HepG2 (cell line): ENCODE results near the gene SCML1. TPM values are rescaled to one million over a fixed set of nuclear protein-coding genes. Genes with fewer than 3 reads are reported as not detected.

Experiments used
- ATAC-seq: fragments of 200-7000 bp; cut with Tn5 transposase; 3 replicates; pipeline ENCODE4 v1.9.1; 2020; ENCODE audit warnings: mild to moderate bottlenecking, moderate library complexity
- BruUV-seq: library from RNA; stranded (reverse); fragments of 400-500 nt; replicated peaks from 2 replicates; lab custom pipeline; 2021; lab: Mats Ljungman, UMichigan
- CTCF ChIA-PET: fragments of 300-600 bp; formaldehyde crosslinking; extraction: SDS; loops from one replicate; lab custom pipeline; 2021; ENCODE audit warnings: low total read pairs, inconsistent platforms, low intra/inter-chr PET ratio; lab: Yijun Ruan, JAX
- POLR2A ChIA-PET: fragments of 350-600 bp; sonication (Branson Sonifier 250); formaldehyde crosslinking; loops from one replicate; lab custom pipeline; 2020; ENCODE audit warnings: antibody characterized with exemption, inconsistent platforms; lab: Yijun Ruan, JAX
- DNase-seq: peaks from one replicate; pipeline ENCODE4 v3.0.0-alpha.2; 2015; ENCODE audit warnings: low spot score
- FAIRE-seq: peaks from 3 replicates; lab custom pipeline; 2011; peaks lifted over from hg19 to GRCh38; lab: Jason Lieb, UNC
- H2AFZ ChIP-seq: one replicate; pipeline ENCODE4 v1.6.1; 2011; ENCODE audit warnings: low read length, inconsistent platforms
- H3K27ac ChIP-seq: fragments of 300-600 bp; 3 replicates; pipeline ENCODE4 v1.8.0; 2011; ENCODE audit warnings: mixed run types, mild to moderate bottlenecking, mixed read lengths, low read length, inconsistent platforms; ENCODE audit not compliant: insufficient read depth; ENCODE audit errors: extremely low read length
- H3K27me3 ChIP-seq, 2 experiments: fragments of 200-600 bp in 1 of 2; 2 replicates in 1 of 2; 3 replicates in 1 of 2; pipeline versions ENCODE4 v1.6.0 to v1.8.0; 2011; ENCODE audit warnings: low read length in 2 of 2, mild to moderate bottlenecking in 2 of 2, moderate library complexity in 2 of 2, inconsistent platforms in 1 of 2; ENCODE audit not compliant: insufficient read depth in 2 of 2, control insufficient read depth in 1 of 2
- H3K36me3 ChIP-seq, 2 experiments: fragments of 200-600 bp in 1 of 2; replicated peaks in 1 of 2; 2 replicates in 1 of 2; 3 replicates in 1 of 2; pipeline versions ENCODE4 v1.5.1 to v1.8.0; 2011; ENCODE audit warnings: low read length in 2 of 2, inconsistent platforms in 1 of 2; ENCODE audit not compliant: insufficient read depth in 2 of 2, control insufficient read depth in 1 of 2
- H3K4me1 ChIP-seq: 2 replicates; pipeline ENCODE4 v1.5.1; 2012; ENCODE audit warnings: low read length, inconsistent platforms; ENCODE audit not compliant: insufficient read depth
- H3K4me2 ChIP-seq: 2 replicates; pipeline ENCODE4 v1.6.0; 2011; ENCODE audit warnings: low read depth, low read length, inconsistent platforms
- H3K4me3 ChIP-seq, 3 experiments: fragments of 200-600 bp in 1 of 3; sonication (generic), shearing (Covaris generic) in 1 of 3; replicated peaks in 1 of 3; 2 replicates each; pipeline ENCODE4 v1.5.1; 2011 to 2016; ENCODE audit warnings: low read length in 3 of 3, inconsistent platforms in 2 of 3, low read depth in 2 of 3, mild to moderate bottlenecking in 2 of 3, control low read depth in 1 of 3, mixed read lengths in 1 of 3; ENCODE audit not compliant: insufficient read depth in 1 of 3
- H3K79me2 ChIP-seq: one replicate; pipeline ENCODE4 v1.6.1; 2011; ENCODE audit warnings: low read length, inconsistent platforms; ENCODE audit not compliant: insufficient read depth
- H3K9ac ChIP-seq: 2 replicates; pipeline ENCODE4 v1.6.0; 2011; ENCODE audit warnings: mild to moderate bottlenecking, low read depth, low read length, inconsistent platforms; ENCODE audit not compliant: insufficient read depth
- H3K9me3 ChIP-seq: 2 replicates; pipeline ENCODE4 v1.5.1; 2012; ENCODE audit warnings: mild to moderate bottlenecking, low read length
- H4K20me1 ChIP-seq: 2 replicates; pipeline ENCODE4 v1.6.0; 2011; ENCODE audit warnings: inconsistent platforms, mild to moderate bottlenecking, low read length, moderate library complexity; ENCODE audit not compliant: insufficient read depth
- AHDC1 ChIP-seq: sonication (generic); formaldehyde crosslinking; IDR thresholded peaks from 2 replicates; pipeline ENCODE4 v1.5.1; 2020; ENCODE audit warnings: mild to moderate bottlenecking, missing genetic modification reagents, borderline replicate concordance
- HNRNPUL1 ChIP-seq: fragments of 200-400 bp; formaldehyde crosslinking; IDR thresholded peaks from 2 replicates; pipeline ENCODE4 v1.6.1; 2017; ENCODE audit warnings: low read depth, mild to moderate bottlenecking, low read length, moderate library complexity
- PCBP2 ChIP-seq: fragments of 200-400 bp; formaldehyde crosslinking; optimal IDR thresholded peaks from 2 replicates; pipeline ENCODE3; 2018; ENCODE audit warnings: low read length, low read depth; ENCODE audit not compliant: poor library complexity, severe bottlenecking
- RAD21 ChIP-seq: fragments of 450-650 bp; formaldehyde crosslinking; IDR thresholded peaks from 2 replicates; pipeline ENCODE4 v1.5.0; 2020; ENCODE audit warnings: mild to moderate bottlenecking
- THAP11 ChIP-seq: IDR thresholded peaks from 2 replicates; pipeline ENCODE4 v1.6.1; 2016; ENCODE audit warnings: missing biosample characterization, missing genetic modification reagents
- ZBTB20 ChIP-seq: sonication (generic); formaldehyde crosslinking; IDR thresholded peaks from 2 replicates; pipeline ENCODE4 v1.8.1; 2023; ENCODE audit warnings: missing genetic modification reagents, low read depth, mild to moderate bottlenecking, borderline replicate concordance
- ZFP36L1 ChIP-seq: sonication (generic); formaldehyde crosslinking; IDR thresholded peaks from 2 replicates; pipeline ENCODE4 v1.8.0; 2022; ENCODE audit warnings: mild to moderate bottlenecking, missing genetic modification reagents, moderate library complexity
- ZNF12 ChIP-seq: sonication (generic); formaldehyde crosslinking; IDR thresholded peaks from 2 replicates; pipeline ENCODE4 v1.5.0; 2020; ENCODE audit warnings: missing genetic modification reagents
- ZNF646 ChIP-seq: sonication (generic); formaldehyde crosslinking; IDR thresholded peaks from 2 replicates; pipeline ENCODE4 v1.9.0; 2021; ENCODE audit warnings: mild to moderate bottlenecking, missing genetic modification reagents
- ZNF660 ChIP-seq: sonication (generic); formaldehyde crosslinking; IDR thresholded peaks from 2 replicates; pipeline ENCODE4 v1.5.1; 2020; ENCODE audit warnings: mild to moderate bottlenecking, low read depth, missing genetic modification reagents, borderline replicate concordance
- ZNF878 ChIP-seq: sonication (generic); formaldehyde crosslinking; IDR thresholded peaks from 2 replicates; pipeline ENCODE4 v1.8.1; 2023; ENCODE audit warnings: mild to moderate bottlenecking, missing genetic modification reagents, moderate library complexity
- ZSCAN9 ChIP-seq: IDR thresholded peaks from 2 replicates; pipeline ENCODE4 v1.6.1; 2016; ENCODE audit warnings: borderline replicate concordance
- WGBS: methylation state at CpG from one replicate; pipeline ENCODE4 v1.1.6; 2017; ENCODE audit warnings: low lambda C conversion rate; 5-methylcytosine and 5-hydroxymethylcytosine counted together
- in situ Hi-C: cut with HindIII; loops from 2 replicates; pipeline ENCODE4 v1.10.0; 2017; ENCODE audit warnings: low pct_unique_long_range_greater_than_20kb; ENCODE audit not compliant: extremely low pct_ligation_motif_present
- intact Hi-C: fragments of 100-400 bp; cut with micrococcal nuclease; formaldehyde crosslinking; loops from one replicate; pipeline ENCODE4 v1.10.0; 2022; ENCODE audit not compliant: unreplicated experiment
- polyA plus RNA-seq, 8 experiments: library from polyadenylated mRNA; depleted of rRNA in 3 of 8; stranded (reverse) in 7 of 8; unstranded in 1 of 8; fragments of >200 nt; fragmentation: Illumina TruSeq in 4 of 8; extraction: Trizol in 4 of 8; gene quantifications; 2 replicates each; pipeline versions ENCODE4 v1.2.1 to v1.2.3, GENCODE V29; 2011 to 2016; ENCODE audit warnings: low read depth in 4 of 8, missing spikeins in 1 of 8, mixed read lengths in 1 of 8; ENCODE audit not compliant: insufficient read depth in 1 of 8
- total RNA-seq, 5 experiments: library from RNA; depleted of rRNA; stranded (reverse); fragments of >200 nt; fragmentation: Illumina TruSeq; extraction: Trizol; gene quantifications; 2 replicates each; pipeline ENCODE4 v1.2.3, GENCODE V29; 2016; ENCODE audit warnings: low read depth in 1 of 5

The SCML1 gene
- total and polyA plus RNA-seq, 2 of the 13 experiments (the other 11 are each of a cell fraction or from before 2014, with no cell fraction given) = 24.2 to 129 TPM

GRCh38 chrX:17741123-17741511, 3.8 kb downstream of the SCML1 start (continued):
- TF ChIP-seq ZBTB20 (no peak), ZFP36L1 (CRISPR knock-in tag) (no peak), ZNF646 (no peak), THAP11 (CRISPR knock-in tag) (no peak)

- ATAC-seq (no peak), FAIRE-seq (peak; percentile 8), DNase-seq (no peak)
- H3K4me1 ChIP-seq = peaks cover 68% of the 10 kb centered on the region
- intact Hi-C loops = no loop called here
- no peaks in the 10 kb centered on the region for H3K27me3 ChIP-seq
- peaks cover 5% of the 10 kb centered on the region; the same call in 1 of the 2 replicates for H4K20me1 ChIP-seq
- no peak overlapping the region for H2AFZ ChIP-seq
- H3K9me3 ChIP-seq = no peaks in the 10 kb centered on the region
- H3K4me2 ChIP-seq = peak overlapping the region; percentile 61
- H3K36me3 ChIP-seq = peaks cover 2 to 8% of the 10 kb centered on the region in 2 experiments; a peak in 1 of 5 replicates
- POLR2A ChIA-PET = no interaction called here
- H3K4me3 ChIP-seq = peak overlapping the region in 2 of 3 experiments; percentile 34 to 37; a peak in 1 of 6 replicates
- H3K79me2 ChIP-seq = peaks cover 95% of the 10 kb centered on the region
- CTCF ChIA-PET = no interaction called here
- no TSS peak for BruUV-seq
- in situ Hi-C loops = no loop called here
- H3K9ac ChIP-seq = peak overlapping the region; percentile 15; the same call in 1 of the 2 replicates
- 0% methylated on average over 2 of the region's 2 CpGs for WGBS
- H3K27ac ChIP-seq = peak overlapping the region; percentile 79
- TF ChIP-seq ZNF12 (CRISPR knock-in tag) = no peak
- TF ChIP-seq ZNF878 (CRISPR knock-in tag) = no peak
- TF ChIP-seq ZSCAN9 = no peak
- no peak for TF ChIP-seq HNRNPUL1
- no peak for TF ChIP-seq PCBP2
- TF ChIP-seq AHDC1 (CRISPR knock-in tag) = no peak
- no peak for TF ChIP-seq RAD21 (CRISPR knock-in tag)
- TF ChIP-seq ZNF660 (CRISPR knock-in tag) = no peak
These were observed 6.6 kb downstream of the SCML1 start for GRCh38 chrX:17743913-17744312.
